ENCODE measurements around the gene EPHA5.

Gene EPHA5

DNA sequence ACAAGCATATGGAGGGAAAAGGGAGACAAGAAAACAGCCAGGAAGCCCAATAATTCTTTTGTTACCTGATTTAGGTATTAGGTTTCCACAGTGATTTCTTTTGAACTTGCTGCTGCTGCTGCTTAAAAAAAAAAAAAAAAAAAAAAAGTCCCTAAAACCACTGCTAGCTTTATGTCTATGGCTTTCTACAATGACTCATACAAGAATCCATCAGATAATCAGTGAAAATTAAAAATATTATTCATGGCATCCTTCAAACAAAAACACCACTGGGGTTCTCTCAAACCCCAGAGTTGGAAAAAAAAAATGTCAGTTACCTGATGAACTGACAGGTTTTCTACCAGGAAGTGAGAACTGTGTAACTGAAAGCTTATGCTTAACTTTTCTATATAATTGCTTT, 14.3 kb downstream of the EPHA5 start:
- no peak for DNase-seq (ENCODE audit: low read depth)
- no peak overlapping the region for H3K4me3 ChIP-seq (ENCODE audit: control insufficient read depth, low read depth, low read length)
- TF ChIP-seq, protein P1, sequence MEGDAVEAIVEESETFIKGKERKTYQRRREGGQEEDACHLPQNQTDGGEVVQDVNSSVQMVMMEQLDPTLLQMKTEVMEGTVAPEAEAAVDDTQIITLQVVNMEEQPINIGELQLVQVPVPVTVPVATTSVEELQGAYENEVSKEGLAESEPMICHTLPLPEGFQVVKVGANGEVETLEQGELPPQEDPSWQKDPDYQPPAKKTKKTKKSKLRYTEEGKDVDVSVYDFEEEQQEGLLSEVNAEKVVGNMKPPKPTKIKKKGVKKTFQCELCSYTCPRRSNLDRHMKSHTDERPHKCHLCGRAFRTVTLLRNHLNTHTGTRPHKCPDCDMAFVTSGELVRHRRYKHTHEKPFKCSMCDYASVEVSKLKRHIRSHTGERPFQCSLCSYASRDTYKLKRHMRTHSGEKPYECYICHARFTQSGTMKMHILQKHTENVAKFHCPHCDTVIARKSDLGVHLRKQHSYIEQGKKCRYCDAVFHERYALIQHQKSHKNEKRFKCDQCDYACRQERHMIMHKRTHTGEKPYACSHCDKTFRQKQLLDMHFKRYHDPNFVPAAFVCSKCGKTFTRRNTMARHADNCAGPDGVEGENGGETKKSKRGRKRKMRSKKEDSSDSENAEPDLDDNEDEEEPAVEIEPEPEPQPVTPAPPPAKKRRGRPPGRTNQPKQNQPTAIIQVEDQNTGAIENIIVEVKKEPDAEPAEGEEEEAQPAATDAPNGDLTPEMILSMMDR (conservative IDR thresholded peaks at IDR 0.05; ENCODE audit: control insufficient read depth, insufficient read depth, low read depth, low read length): no peak

DNA sequence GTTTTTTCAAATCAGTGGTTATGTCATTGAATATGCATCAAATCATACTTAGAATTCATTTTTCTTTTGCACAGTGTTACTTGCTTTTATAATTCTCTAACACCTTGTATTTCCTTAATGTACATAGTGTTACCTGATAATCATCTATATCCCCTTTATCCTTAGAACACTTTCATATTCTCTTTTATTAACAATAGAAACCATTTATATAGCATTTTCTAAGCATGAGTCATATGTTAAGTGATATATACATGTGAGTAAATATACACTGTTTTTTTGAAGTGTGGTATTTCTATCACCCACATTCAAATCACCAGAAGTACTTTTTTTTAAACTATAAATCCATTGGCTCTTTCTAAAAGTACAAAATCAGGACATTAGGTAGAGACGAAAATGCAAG, 15.3 kb downstream of the EPHA5 start:
- DNase-seq (ENCODE audit: low read depth): no peak
- no peak overlapping the region for H3K4me3 ChIP-seq (ENCODE audit: control insufficient read depth, low read depth, low read length)
- TF ChIP-seq, protein P1 (conservative IDR thresholded peaks at IDR 0.05; ENCODE audit: control insufficient read depth, insufficient read depth, low read depth, low read length): no peak

DNA sequence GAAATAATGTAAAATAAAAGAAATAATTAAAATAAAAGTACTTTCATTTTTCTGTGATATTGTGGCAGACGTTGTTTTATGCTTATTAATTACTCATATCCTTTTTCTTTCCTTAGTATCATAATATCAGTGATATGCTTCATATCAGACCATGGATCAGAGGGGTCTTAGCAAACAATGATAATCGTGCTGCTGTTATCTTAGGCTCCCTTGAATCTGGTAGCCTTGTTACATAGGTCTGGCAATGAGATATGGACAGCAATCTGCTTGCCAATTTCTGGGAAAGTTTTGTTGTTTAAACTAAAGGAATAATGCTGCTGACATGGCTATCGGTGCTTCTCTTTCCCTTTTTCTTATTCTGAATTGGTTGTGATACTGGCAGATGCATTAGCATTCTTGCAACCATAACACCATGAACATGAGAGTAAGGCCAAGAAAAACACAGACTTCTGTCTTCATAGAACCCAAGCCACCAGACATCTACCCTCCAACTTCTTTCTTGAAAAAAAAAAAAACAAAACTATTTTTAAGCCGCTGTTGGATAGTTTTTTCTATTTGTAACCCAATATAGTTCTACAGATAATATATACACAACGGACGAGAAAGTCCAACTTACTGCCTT, 16.4 kb downstream of the EPHA5 start:
- DNase-seq (ENCODE audit: low read depth): no peak
- TF ChIP-seq, protein P1 (conservative IDR thresholded peaks at IDR 0.05; ENCODE audit: control insufficient read depth, insufficient read depth, low read depth, low read length): no peak
- no peak overlapping the region for H3K4me3 ChIP-seq (ENCODE audit: control insufficient read depth, low read depth, low read length)

DNA sequence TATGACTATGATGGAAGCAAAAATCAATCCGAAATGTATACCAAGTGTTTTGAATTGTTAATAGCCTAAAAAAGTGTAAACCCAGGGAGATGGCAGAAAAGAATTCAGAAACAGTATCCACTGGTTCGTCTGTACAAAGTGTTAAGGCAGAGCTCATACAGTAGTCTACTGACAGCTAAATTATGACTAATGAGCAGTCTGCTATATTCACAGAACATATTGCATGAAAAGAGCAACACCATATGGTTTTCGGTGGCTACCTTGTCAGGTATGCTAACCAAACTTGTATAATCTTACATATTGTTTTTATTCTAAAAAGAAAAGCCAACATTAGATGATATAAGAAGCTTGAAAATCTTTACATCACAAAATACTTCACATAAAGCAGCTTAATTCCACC, 18.5 kb downstream of the EPHA5 start:
- DNase-seq (ENCODE audit: low read depth): no peak
- no peak overlapping the region for H3K4me3 ChIP-seq (ENCODE audit: control insufficient read depth, low read depth, low read length)
- TF ChIP-seq, protein P1 (conservative IDR thresholded peaks at IDR 0.05; ENCODE audit: control insufficient read depth, insufficient read depth, low read depth, low read length): no peak

DNA sequence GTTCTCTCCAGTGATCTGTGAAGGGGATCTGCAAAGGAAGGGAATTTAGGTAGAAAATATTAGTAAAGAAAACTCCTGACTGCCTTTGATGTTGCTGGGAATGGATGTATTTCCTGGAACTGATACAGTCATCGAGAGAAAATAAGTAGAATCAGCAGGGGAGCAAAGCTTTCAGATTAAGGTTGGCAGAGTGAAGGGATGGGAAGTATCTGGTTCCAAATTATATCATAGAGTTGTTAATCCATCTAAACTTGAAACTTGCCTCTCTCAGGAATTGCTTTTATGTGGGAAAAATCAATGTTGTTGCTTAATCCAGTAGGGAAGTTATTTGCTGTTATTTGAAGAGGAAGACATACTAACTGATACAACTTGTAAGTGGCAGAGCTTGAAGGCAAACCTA, 19.3 kb downstream of the EPHA5 start:
- no peak for DNase-seq (ENCODE audit: low read depth)
- TF ChIP-seq, protein P1 (conservative IDR thresholded peaks at IDR 0.05; ENCODE audit: control insufficient read depth, insufficient read depth, low read depth, low read length): no peak
- H3K4me3 ChIP-seq (ENCODE audit: control insufficient read depth, low read depth, low read length): no peak overlapping the region

DNA sequence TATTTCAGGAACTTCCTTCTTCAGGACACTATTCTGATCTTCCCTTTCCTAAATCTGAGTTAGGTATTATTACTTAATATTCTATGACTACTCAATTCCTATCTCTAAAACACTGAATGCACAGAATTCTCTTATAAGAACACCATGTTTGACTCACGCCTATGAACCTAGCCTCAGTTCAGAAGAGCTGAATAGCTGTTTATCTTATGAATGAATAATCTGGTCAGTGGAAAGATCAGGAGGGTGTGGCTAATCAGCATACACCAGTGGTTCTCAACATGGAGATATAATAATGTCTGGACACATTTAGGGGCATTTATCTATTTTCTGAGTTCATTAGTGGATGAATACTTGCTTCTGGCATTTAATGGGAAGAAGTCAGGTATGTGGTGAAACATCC, 24.2 kb downstream of the EPHA5 start:
- TF ChIP-seq, protein P1 (conservative IDR thresholded peaks at IDR 0.05; ENCODE audit: control insufficient read depth, insufficient read depth, low read depth, low read length): no peak
- no peak for DNase-seq (ENCODE audit: low read depth)
- H3K4me3 ChIP-seq (ENCODE audit: control insufficient read depth, low read depth, low read length): no peak overlapping the region

DNA sequence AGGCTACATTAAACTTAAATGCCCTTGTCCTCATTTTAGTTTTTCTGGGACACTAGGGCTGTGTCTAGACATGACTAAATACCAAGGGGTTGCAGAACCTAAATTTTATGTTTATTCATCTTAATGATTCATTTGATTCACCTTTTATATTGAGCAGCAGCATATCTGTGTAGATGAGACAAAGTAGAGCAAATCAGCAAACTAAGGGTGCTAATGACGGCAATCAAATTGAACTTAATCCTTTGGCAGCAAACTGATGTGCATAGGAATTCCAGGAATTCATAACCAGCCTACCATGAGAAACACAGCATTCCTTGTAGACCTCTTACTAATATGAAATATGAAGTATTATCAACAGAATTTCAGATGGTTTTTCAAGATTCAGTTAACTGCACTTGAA, 25.1 kb downstream of the EPHA5 start:
- TF ChIP-seq, protein P1 (conservative IDR thresholded peaks at IDR 0.05; ENCODE audit: control insufficient read depth, insufficient read depth, low read depth, low read length): no peak
- no peak for DNase-seq (ENCODE audit: low read depth)
- no peak overlapping the region for H3K4me3 ChIP-seq (ENCODE audit: control insufficient read depth, low read depth, low read length)

Data from fibroblast of mammary gland (primary cell).